ENCODE results near the gene SMPD4. TPM values are rescaled to one million over a fixed set of nuclear protein-coding genes. Genes with fewer than 3 reads are reported as not detected.

The SMPD4 gene
- total and polyA plus RNA-seq, 3 donors from 2014 or later: 89.0 to 121 (median 101) TPM

Small RNAs within 50 kb of the gene (small RNA-seq; reads per million reads assigned to genes)
- 0 reads per million in 2 donors for gene RNU6-1049P

Other genes starting within 250 kb of the SMPD4 start
- gene RAB6C, start 201.9 kb downstream of the SMPD4 start, total RNA-seq: 1 to 10 TPM; 1.9 to 2.6 TPM
- 1.6 TPM for gene RAB6C, start 201.9 kb downstream of the SMPD4 start, polyA plus RNA-seq (ENCODE audit: insufficient read depth, low read depth, low replicate concordance)
- 10 to 100 TPM; 56.9 to 88.4 TPM for gene POTEF, start 52.4 kb downstream of the SMPD4 start, total RNA-seq
- 10.3 TPM for gene POTEF, start 52.4 kb downstream of the SMPD4 start, polyA plus RNA-seq (ENCODE audit: insufficient read depth, low read depth, low replicate concordance)
- gene CCDC74B, start 36.5 kb downstream of the SMPD4 start, total RNA-seq: 100 to 1,000 TPM in 1 of 2 donors, 10 to 100 TPM in 1; 72.6 to 117 TPM
- gene CCDC74B, start 36.5 kb downstream of the SMPD4 start, polyA plus RNA-seq (ENCODE audit: insufficient read depth, low read depth, low replicate concordance): 140 TPM
- gene MZT2B, start 660 bp upstream of the SMPD4 start, total RNA-seq: 100 to 1,000 TPM; 132 to 137 TPM
- 264 TPM for gene MZT2B, start 660 bp upstream of the SMPD4 start, polyA plus RNA-seq (ENCODE audit: insufficient read depth, low read depth, low replicate concordance)
- gene TUBA3E, start 16.8 kb upstream of the SMPD4 start, total RNA-seq: 100 to 1,000 TPM; 129 to 141 TPM
- gene TUBA3E, start 16.8 kb upstream of the SMPD4 start, polyA plus RNA-seq (ENCODE audit: insufficient read depth, low read depth, low replicate concordance): 386 TPM
- 100 to 1,000 TPM; 103 to 109 TPM for gene IMP4, start 161.3 kb upstream of the SMPD4 start, total RNA-seq
- 57.1 TPM for gene IMP4, start 161.3 kb upstream of the SMPD4 start, polyA plus RNA-seq (ENCODE audit: insufficient read depth, low read depth, low replicate concordance)
- gene PTPN18, start 174.5 kb upstream of the SMPD4 start, total RNA-seq: 10 to 100 TPM; 23.4 to 33.0 TPM
- gene PTPN18, start 174.5 kb upstream of the SMPD4 start, polyA plus RNA-seq (ENCODE audit: insufficient read depth, low read depth, low replicate concordance): 23.3 TPM